GM23248 (cell line): ENCODE data around the gene TACR2. TPM values are rescaled to one million over a fixed set of nuclear protein-coding genes. Genes with fewer than 3 reads are reported as not detected.

Source experiments
- DNase-seq: peaks from one replicate; pipeline ENCODE4 v3.0.0-alpha.2; 2015
- H2AFZ ChIP-seq: fragments of 200-600 bp; sonication (generic); 2 replicates; pipeline ENCODE4 v1.6.1; 2016; ENCODE audit warnings: antibody characterized with exemption
- H3F3A ChIP-seq: fragments of 200-600 bp; sonication (generic); 2 replicates; pipeline ENCODE4 v1.6.1; 2016; ENCODE audit warnings: mild to moderate bottlenecking, antibody characterized with exemption, mixed run types; ENCODE audit not compliant: insufficient read depth
- H3K27ac ChIP-seq: fragments of 200-600 bp; sonication (generic); 2 replicates; pipeline ENCODE4 v1.5.1; 2016; ENCODE audit warnings: mild to moderate bottlenecking
- H3K27me3 ChIP-seq: fragments of 200-600 bp; sonication (generic); replicated peaks from 2 replicates; pipeline ENCODE4 v1.6.1; 2016; ENCODE audit warnings: mild to moderate bottlenecking; ENCODE audit not compliant: insufficient read depth
- H3K36me3 ChIP-seq: fragments of 200-600 bp; sonication (generic); 2 replicates; pipeline ENCODE4 v1.6.1; 2016; ENCODE audit warnings: low read depth, mild to moderate bottlenecking
- H3K4me1 ChIP-seq: fragments of 200-600 bp; sonication (generic); 2 replicates; pipeline ENCODE4 v1.6.1; 2016; ENCODE audit warnings: mild to moderate bottlenecking; ENCODE audit not compliant: insufficient read depth
- H3K4me2 ChIP-seq: fragments of 200-600 bp; sonication (generic); one replicate; pipeline ENCODE4 v1.6.1; 2016; ENCODE audit warnings: mild to moderate bottlenecking; ENCODE audit not compliant: unreplicated experiment
- H3K4me3 ChIP-seq: fragments of 200-600 bp; sonication (generic); 2 replicates; pipeline ENCODE4 v1.5.1; 2016; ENCODE audit warnings: mild to moderate bottlenecking
- H3K79me2 ChIP-seq: fragments of 200-600 bp; sonication (generic); 2 replicates; pipeline ENCODE4 v1.6.1; 2016; ENCODE audit warnings: mild to moderate bottlenecking; ENCODE audit not compliant: insufficient read depth
- H3K9ac ChIP-seq: fragments of 200-600 bp; sonication (generic); 2 replicates; pipeline ENCODE4 v1.6.1; 2016; ENCODE audit warnings: mild to moderate bottlenecking
- H3K9me2 ChIP-seq: fragments of 200-600 bp; sonication (generic); 2 replicates; pipeline ENCODE4 v1.6.1; 2016; ENCODE audit warnings: mixed run types, mild to moderate bottlenecking, moderate library complexity; ENCODE audit not compliant: insufficient read depth
- H3K9me3 ChIP-seq: fragments of 200-600 bp; sonication (generic); one replicate; pipeline ENCODE4 v1.6.1; 2017; ENCODE audit warnings: low read depth
- H4K20me1 ChIP-seq: fragments of 200-600 bp; sonication (generic); 2 replicates; pipeline ENCODE4 v1.6.0; 2016; ENCODE audit not compliant: insufficient read depth
- EZH2 ChIP-seq: fragments of 200-600 bp; sonication (generic); IDR thresholded peaks from 2 replicates; pipeline ENCODE4 v1.6.1; 2018; ENCODE audit warnings: antibody characterized with exemption, mild to moderate bottlenecking; ENCODE audit not compliant: insufficient read depth, poor library complexity, severe bottlenecking
- EZH2phosphoT487 ChIP-seq: fragments of 200-600 bp; sonication (generic); IDR thresholded peaks from 2 replicates; pipeline ENCODE4 v1.6.1; 2018; ENCODE audit warnings: antibody characterized with exemption, moderate library complexity, mild to moderate bottlenecking, low read depth; ENCODE audit not compliant: insufficient read depth
- WGBS, 2 experiments: methylation state at CpG; one replicate each; pipeline ENCODE4 v1.1.6; 2015 to 2017; ENCODE audit warnings: low lambda C conversion rate in 2 of 2, low coverage in 1 of 2; ENCODE audit errors: missing lambda C conversion rate in 2 of 2; 5-methylcytosine and 5-hydroxymethylcytosine counted together
- in situ Hi-C: fragments of 300-500 bp; cut with MboI; formaldehyde crosslinking; loops from 2 replicates; pipeline ENCODE4 v1.15.0; 2020
- polyA plus RNA-seq: library from polyadenylated mRNA; unstranded; fragments of >200 nt; fragmentation: Nextera tagmentation; extraction: Ambion mirVana; gene quantifications from 2 replicates; pipeline ENCODE4 v1.2.1, GENCODE V29; 2016
- total RNA-seq: library from RNA; depleted of rRNA; stranded (reverse); fragments of >200 nt; shearing (Covaris generic); gene quantifications from 2 replicates; pipeline ENCODE4 v1.2.3, GENCODE V29; 2014

TACR2 gene
- total and polyA plus RNA-seq, 2 experiments from 2014 or later: 0.24 to 0.54 TPM

GRCh38 chr10:69384320-69384719 lies 32.4 kb downstream of the TACR2 start:
- peaks cover 12% of the 10 kb centered on the region; the same call in 1 of the 2 replicates for H3K79me2 ChIP-seq
- H3K27me3 ChIP-seq: no peaks in the 10 kb centered on the region
- peak overlapping the region; percentile 89 for H3K27ac ChIP-seq
- H3K4me2 ChIP-seq: no peak overlapping the region
- 0 out of 2 replicates have a peak, but pooled peaks cover 3% of the 10 kb centered on the region for H4K20me1 ChIP-seq
- in situ Hi-C loops: no loop called here
- no peaks in the 10 kb centered on the region for H3K9me3 ChIP-seq
- H3K36me3 ChIP-seq: peaks cover 41% of the 10 kb centered on the region
- H2AFZ ChIP-seq: no peak overlapping the region
- H3K9me2 ChIP-seq: no peaks in the 10 kb centered on the region
- no peak for TF ChIP-seq EZH2phosphoT487
- TF ChIP-seq EZH2: no peak
- H3K9ac ChIP-seq: peak overlapping the region; percentile 34; the same call in 1 of the 2 replicates
- H3K4me1 ChIP-seq: peaks cover 24% of the 10 kb centered on the region
- no peak overlapping the region for H3K4me3 ChIP-seq
- 86 to 87% methylated on average over 10 of the region's 10 CpGs for WGBS, 2 experiments
- peaks cover 34% of the 10 kb centered on the region for H3F3A ChIP-seq
- no peak for DNase-seq

GRCh38 chr10:69383558-69383957 lies 33.2 kb downstream of the TACR2 start:
- Histone ChIP-seq H4K20me1 (0 out of 2 replicates have a peak, but pooled peaks cover 3% of the 10 kb centered on the region), H3K27ac (peak overlapping the region; percentile 89), H3K79me2 (peaks cover 12% of the 10 kb centered on the region; the same call in 1 of the 2 replicates), H3K9me3 (no peaks in the 10 kb centered on the region), H3K4me2 (no peak overlapping the region), H3K4me1 (peaks cover 24% of the 10 kb centered on the region), H3K27me3 (no peaks in the 10 kb centered on the region), H3F3A (peaks cover 34% of the 10 kb centered on the region), H3K9me2 (no peaks in the 10 kb centered on the region), H2AFZ (no peak overlapping the region), H3K36me3 (peaks cover 40% of the 10 kb centered on the region), H3K4me3 (no peak overlapping the region), H3K9ac (peak overlapping the region; percentile 54; the same call in 1 of the 2 replicates)
- 13 to 22% methylated on average over 3 of the region's 3 CpGs for WGBS, 2 experiments
- DNase-seq: peak; percentile 93
- TF ChIP-seq EZH2phosphoT487 (no peak), EZH2 (no peak)
- in situ Hi-C loops: no loop called here

- peak overlapping the region; percentile 46 for H3K4me2 ChIP-seq
- H3K9ac ChIP-seq: peak overlapping the region; percentile 70
- peaks cover 15% of the 10 kb centered on the region; the same call in 1 of the 2 replicates for H3K79me2 ChIP-seq
- H4K20me1 ChIP-seq: 0 out of 2 replicates have a peak, but pooled peaks cover 3% of the 10 kb centered on the region
- no peaks in the 10 kb centered on the region for H3K27me3 ChIP-seq
- no peaks in the 10 kb centered on the region for H3K9me2 ChIP-seq
- H3K4me1 ChIP-seq: peaks cover 24% of the 10 kb centered on the region
- TF ChIP-seq EZH2 (no peak), EZH2phosphoT487 (no peak)
- DNase-seq: peak; percentile 96
- H3K27ac ChIP-seq: peak overlapping the region; percentile 89
- peaks cover 38% of the 10 kb centered on the region for H3K36me3 ChIP-seq
- WGBS, 2 experiments: 48 to 49% methylated on average over 26 of the region's 26 CpGs
- no peak overlapping the region for H2AFZ ChIP-seq
- peak overlapping the region; percentile 22 for H3K4me3 ChIP-seq
- peaks cover 34% of the 10 kb centered on the region for H3F3A ChIP-seq
- in situ Hi-C loops: no loop called here
- H3K9me3 ChIP-seq: no peaks in the 10 kb centered on the region
Observed at GRCh38 chr10:69382382-69383117, 34.2 kb downstream of the TACR2 start.

GRCh38 chr10:69379800-69380199 lies 36.9 kb downstream of the TACR2 start:
- H3K4me2 ChIP-seq: no peak overlapping the region
- peaks cover 29% of the 10 kb centered on the region for H3K79me2 ChIP-seq
- H3K9me3 ChIP-seq: no peaks in the 10 kb centered on the region
- H3K4me1 ChIP-seq: peaks cover 31% of the 10 kb centered on the region
- H3F3A ChIP-seq: peaks cover 28% of the 10 kb centered on the region
- 0 out of 2 replicates have a peak, but pooled peaks cover 3% of the 10 kb centered on the region for H4K20me1 ChIP-seq
- in situ Hi-C loops: no loop called here
- H2AFZ ChIP-seq: no peak overlapping the region
- WGBS, 2 experiments: 93 to 98% methylated on average over 16 of the region's 16 CpGs
- H3K36me3 ChIP-seq: peaks cover 32% of the 10 kb centered on the region
- H3K9me2 ChIP-seq: no peaks in the 10 kb centered on the region
- no peak for DNase-seq
- no peak overlapping the region for H3K27ac ChIP-seq
- no peaks in the 10 kb centered on the region for H3K27me3 ChIP-seq
- no peak for TF ChIP-seq EZH2phosphoT487
- TF ChIP-seq EZH2: no peak
- H3K4me3 ChIP-seq: no peak overlapping the region
- H3K9ac ChIP-seq: no peak overlapping the region
